Esophagus muscularis mucosa (tissue), 4 donors: Measurements from ENCODE around the gene OR52E4.

ENCODE experiments used
- EP300 ChIP-seq: sonication (generic); formaldehyde crosslinking; IDR thresholded peaks from one replicate; pipeline ENCODE4 v1.6.1; 2017; ENCODE audit warnings: antibody characterized with exemption
- POLR2AphosphoS5 ChIP-seq, 2 donors: sonication (generic); formaldehyde crosslinking; IDR thresholded peaks; one replicate each; pipeline ENCODE4 v1.6.1; 2017; ENCODE audit warnings: antibody characterized with exemption in 2 of 2
- TF ChIP-seq, protein P1 (sequence below), 3 experiments: fragments of 200-600 bp in 2 of 3; fragments of 450-650 bp in 1 of 3; sonication (generic) in 2 of 3; IDR thresholded peaks; one replicate each; pipeline ENCODE4 v1.5.1; 2017 to 2019; ENCODE audit warnings: antibody characterized with exemption in 3 of 3, mild to moderate bottlenecking in 2 of 3, moderate library complexity in 1 of 3

DNA sequence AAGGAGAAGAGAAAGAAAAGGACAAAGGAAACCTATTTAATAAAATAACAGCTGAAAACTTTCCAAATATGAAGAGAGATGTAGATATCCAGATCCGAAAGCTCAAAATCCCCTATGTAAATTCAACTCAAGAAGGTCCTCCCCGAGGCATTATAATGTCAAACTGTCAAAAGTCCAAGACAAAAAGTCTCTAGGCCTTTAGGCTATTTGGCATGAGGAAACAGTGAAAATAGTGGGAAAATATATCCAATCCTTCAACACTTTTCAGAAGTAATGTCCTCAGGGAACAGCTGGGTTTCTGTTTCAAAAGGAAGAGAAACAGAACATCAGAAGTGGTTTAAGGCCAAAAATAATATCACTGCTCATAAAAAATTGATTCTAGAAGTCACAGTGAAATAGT is 1.9 kb upstream of the OR52E4 start:
- TF ChIP-seq EP300: no peak
- TF ChIP-seq, protein P1, sequence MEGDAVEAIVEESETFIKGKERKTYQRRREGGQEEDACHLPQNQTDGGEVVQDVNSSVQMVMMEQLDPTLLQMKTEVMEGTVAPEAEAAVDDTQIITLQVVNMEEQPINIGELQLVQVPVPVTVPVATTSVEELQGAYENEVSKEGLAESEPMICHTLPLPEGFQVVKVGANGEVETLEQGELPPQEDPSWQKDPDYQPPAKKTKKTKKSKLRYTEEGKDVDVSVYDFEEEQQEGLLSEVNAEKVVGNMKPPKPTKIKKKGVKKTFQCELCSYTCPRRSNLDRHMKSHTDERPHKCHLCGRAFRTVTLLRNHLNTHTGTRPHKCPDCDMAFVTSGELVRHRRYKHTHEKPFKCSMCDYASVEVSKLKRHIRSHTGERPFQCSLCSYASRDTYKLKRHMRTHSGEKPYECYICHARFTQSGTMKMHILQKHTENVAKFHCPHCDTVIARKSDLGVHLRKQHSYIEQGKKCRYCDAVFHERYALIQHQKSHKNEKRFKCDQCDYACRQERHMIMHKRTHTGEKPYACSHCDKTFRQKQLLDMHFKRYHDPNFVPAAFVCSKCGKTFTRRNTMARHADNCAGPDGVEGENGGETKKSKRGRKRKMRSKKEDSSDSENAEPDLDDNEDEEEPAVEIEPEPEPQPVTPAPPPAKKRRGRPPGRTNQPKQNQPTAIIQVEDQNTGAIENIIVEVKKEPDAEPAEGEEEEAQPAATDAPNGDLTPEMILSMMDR (IDR thresholded peaks at IDR 0.05): no peak
- no peak for TF ChIP-seq POLR2AphosphoS5 (IDR thresholded peaks at IDR 0.05)
